Left renal cortex interstitium (tissue), 4 donors: Measurements from ENCODE around the gene ATRX. TPM values are rescaled to one million over a fixed set of nuclear protein-coding genes. Genes with fewer than 3 reads are reported as not detected.
"Not testable (repeated sequence)": the region's sequence is repeated elsewhere in the genome, so short reads cannot be mapped to it uniquely, and the experiment has no call there.

Experiments used
- DNase-seq, 4 donors: peaks; one replicate each; pipeline ENCODE4 v3.0.0-alpha.2; 2013; ENCODE audit warnings: low read depth in 4 of 4, low spot score in 2 of 4, missing footprints in 1 of 4
- polyA plus RNA-seq, 4 donors: library from polyadenylated mRNA; unstranded; fragments of 120-200 nt; gene quantifications; one replicate each; pipeline ENCODE4 v1.2.1, GENCODE V29; 2013; ENCODE audit not compliant: insufficient read length in 4 of 4

The ATRX gene, protein sequence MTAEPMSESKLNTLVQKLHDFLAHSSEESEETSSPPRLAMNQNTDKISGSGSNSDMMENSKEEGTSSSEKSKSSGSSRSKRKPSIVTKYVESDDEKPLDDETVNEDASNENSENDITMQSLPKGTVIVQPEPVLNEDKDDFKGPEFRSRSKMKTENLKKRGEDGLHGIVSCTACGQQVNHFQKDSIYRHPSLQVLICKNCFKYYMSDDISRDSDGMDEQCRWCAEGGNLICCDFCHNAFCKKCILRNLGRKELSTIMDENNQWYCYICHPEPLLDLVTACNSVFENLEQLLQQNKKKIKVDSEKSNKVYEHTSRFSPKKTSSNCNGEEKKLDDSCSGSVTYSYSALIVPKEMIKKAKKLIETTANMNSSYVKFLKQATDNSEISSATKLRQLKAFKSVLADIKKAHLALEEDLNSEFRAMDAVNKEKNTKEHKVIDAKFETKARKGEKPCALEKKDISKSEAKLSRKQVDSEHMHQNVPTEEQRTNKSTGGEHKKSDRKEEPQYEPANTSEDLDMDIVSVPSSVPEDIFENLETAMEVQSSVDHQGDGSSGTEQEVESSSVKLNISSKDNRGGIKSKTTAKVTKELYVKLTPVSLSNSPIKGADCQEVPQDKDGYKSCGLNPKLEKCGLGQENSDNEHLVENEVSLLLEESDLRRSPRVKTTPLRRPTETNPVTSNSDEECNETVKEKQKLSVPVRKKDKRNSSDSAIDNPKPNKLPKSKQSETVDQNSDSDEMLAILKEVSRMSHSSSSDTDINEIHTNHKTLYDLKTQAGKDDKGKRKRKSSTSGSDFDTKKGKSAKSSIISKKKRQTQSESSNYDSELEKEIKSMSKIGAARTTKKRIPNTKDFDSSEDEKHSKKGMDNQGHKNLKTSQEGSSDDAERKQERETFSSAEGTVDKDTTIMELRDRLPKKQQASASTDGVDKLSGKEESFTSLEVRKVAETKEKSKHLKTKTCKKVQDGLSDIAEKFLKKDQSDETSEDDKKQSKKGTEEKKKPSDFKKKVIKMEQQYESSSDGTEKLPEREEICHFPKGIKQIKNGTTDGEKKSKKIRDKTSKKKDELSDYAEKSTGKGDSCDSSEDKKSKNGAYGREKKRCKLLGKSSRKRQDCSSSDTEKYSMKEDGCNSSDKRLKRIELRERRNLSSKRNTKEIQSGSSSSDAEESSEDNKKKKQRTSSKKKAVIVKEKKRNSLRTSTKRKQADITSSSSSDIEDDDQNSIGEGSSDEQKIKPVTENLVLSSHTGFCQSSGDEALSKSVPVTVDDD (N-terminal part only)
- 10 to 100 TPM; 63.7 to 97.1 (median 85.4) TPM for polyA plus RNA-seq

DNA sequence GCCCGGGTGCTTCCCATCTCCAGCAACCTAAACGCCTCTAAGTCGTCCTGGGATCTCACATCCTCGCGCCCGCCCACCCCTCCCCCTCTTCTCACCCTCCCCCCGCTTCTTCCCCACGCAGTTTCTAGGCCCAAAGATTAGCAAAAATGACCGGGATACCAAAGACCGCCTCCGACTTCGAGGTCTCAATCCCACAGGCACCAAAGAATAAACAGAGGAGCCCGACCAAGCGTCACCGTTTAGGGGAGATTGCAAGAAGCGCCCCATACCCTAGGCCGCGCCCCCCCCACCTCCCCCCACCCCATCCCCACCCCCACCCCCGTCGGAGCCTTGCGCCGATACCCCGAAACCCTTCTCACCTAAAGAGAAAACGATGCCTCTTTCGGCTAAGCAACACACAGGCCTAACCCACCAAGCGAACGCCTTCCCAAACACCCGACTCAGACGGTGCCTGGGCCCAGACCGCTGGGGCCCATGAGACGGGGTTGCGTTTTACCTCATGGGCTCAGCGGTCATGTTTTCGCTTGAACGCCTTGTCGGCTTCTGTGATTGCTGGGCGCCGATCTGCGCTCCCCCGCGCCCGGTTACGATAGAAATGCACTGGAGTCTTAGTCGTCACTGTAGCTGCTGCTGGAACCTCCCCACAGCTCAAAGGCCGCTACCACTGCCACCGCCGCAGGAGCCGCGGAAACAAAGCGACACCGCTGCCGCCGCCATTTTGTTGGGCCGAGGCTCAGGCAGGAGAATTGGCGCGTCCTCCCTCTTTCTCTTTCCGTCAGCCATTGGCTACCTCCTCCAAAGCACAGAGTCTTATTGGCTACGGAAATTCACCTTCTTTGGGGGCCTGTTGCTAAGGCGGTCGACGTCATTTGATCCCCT is at the start of gene ATRX:
ATRX (minus strand) TSS at position 731 of the 879 bp plus-strand sequence; CDS start at position 516, 215 bp downstream.
- DNase-seq: peak; percentile 47 to 67 (median 64)

DNA sequence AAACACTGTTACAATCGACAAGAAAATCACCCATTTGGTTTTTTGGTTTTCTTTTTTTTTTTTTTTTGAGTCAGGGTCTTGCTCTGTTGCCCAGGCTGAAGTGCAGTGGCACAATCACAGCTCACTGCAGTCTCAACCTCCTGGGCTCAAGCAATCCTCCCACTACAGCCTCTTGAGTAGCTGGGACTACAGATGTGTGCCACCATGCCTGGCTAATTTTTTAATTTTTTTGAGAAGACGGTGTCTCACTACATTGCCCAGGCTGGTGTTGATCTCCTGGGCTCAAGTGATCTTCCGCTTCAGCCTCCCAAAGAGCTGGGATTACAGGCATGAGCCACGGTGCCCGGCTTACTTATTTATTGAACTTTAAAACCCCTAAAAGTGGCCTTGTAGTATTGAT is 45.5 kb upstream of the ATRX start:
- DNase-seq: not testable (repeated sequence)

DNA sequence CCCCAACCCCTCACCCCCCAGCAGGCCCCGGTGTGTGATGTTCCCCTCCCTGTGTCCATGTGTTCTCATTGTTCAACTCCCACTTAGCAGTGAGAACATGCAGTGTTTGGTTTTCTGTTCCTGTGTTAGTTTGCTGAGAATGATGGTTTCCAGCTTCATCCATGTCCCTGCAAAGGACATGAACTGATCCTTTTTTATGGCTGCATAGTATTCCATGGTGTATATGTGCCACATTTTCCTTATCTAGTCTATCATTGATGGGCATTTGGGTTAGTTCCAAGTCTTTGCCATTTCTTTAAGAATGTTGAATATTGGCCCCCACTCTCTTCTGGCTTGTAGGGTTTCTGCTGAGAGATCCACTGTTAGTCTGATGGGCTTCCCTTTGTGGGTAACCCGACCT is 36.0 kb upstream of the ATRX start:
- not testable (repeated sequence) for DNase-seq

DNA sequence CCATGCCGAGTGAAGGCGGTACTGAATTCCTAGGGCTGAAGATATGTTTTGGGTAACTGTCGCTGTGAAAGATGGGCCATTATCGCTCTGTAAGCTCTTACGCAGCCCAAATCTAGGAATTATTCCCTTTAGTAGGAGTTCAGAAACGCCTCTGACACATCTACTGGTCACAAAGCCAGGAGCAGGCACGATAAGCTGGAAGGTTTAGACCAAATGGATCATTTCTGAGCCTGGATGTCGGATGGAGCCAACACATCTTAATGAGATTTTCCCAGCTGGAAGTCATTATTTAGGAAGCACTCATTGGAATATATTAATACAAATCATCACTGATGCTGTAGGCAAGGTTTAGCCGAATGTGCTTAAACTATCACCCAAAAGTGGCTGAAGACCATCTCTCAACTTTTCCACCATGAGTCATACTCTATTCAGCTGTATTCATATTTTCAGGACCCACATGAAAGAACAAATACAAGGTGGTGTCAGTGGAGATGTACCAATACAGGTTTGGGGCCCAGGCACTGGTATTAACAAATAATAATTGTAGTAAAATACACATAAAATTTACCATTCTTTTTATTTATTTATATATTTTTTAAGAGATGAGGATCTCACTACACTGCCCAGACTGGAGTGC is 34.2 kb upstream of the ATRX start:
- DNase-seq: no peak

DNA sequence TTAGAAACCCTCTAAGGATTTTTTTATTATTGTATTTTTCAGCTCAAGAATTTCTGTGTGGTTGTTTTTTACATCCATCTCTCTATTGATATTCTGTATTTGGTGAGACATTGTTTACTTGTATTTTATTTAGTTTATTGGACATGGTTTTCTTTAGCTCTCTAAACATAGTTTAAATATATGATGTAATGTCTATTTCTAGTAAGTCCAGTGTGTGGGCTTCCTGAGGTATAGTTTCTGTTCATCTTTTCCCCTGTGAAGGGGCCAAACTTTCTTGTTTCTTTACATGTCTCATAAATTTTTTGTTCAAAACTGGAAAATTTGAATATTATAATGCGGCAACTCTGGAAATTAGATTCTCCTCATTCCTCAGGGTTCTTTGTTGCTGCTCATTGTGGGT is 28.2 kb upstream of the ATRX start:
- DNase-seq: no peak

DNA sequence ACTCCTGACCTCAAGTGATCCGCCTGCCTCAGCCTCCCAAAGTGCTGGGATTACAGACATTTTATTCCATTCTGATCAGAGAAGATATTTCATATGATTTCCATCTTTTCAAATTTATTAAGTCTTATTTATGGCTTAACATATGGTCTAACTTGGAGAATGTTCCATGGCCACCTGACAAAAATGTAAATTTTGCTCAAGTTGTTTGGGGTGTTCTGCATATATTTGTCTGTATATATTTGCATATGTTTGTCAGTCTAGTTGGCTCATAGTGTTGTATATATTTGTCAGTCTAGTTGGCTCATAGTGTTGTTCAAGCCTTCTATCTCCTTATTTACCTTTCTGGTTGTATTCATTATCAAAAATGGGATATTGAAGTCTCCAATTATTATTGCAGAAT is 16.2 kb upstream of the ATRX start:
- DNase-seq: no peak

DNA sequence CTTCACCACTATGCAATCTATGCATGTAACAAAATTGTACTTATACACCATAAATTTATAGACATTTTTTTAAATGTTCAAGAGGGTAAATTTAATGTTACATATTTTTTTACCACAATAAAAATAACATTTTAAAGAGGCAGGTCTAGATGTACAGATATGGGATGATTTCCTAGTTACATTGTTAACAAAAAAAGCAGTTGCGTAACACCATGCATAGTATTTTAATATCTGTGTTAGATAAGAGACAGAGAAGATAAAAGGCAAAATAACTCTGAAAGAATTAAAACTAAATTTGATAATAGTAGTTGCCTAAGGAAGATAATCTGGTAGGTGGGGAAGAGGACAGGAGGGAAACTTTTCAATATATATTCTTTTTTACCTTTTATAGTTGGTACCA is 9.1 kb upstream of the ATRX start:
- no peak for DNase-seq

DNA sequence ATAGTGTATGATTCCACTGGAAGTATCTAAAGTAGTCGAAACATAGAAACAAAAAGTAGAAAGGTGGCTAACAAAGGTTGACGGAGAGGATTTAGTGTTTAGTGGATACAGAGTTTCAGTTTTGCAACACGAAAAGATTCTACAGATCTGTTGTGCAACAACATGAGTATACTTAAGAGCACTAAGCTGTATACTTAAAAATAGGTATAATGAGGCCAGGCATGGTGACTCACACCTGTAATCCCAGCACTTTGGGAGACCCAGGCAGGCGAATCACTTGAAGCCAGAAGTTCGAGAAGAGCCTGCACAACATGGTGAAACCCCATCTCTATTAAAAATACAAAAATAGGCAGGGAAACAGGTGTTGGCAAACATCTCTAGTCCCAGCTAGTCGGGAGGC is 7.9 kb upstream of the ATRX start:
- DNase-seq: no peak

DNA sequence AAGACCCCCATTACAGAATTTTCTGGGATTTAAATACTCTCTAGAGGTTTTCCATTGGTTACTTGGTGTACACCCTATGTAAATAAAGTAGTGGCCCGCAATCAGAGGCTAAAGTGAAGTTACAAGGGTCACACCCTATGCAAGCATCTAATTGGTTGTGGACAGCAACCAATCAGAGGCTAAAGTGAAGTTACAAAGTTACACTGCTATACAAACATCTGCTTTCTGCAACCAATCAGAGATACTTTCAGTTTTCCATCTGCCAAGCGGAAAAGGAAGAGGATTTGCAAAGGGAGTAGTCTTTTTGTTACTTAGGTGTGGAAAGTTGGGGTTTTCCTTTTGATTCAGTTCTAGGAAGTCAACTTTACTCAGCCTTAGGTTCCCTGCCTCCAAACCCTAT is 2.0 kb upstream of the ATRX start:
- DNase-seq: no peak

DNA sequence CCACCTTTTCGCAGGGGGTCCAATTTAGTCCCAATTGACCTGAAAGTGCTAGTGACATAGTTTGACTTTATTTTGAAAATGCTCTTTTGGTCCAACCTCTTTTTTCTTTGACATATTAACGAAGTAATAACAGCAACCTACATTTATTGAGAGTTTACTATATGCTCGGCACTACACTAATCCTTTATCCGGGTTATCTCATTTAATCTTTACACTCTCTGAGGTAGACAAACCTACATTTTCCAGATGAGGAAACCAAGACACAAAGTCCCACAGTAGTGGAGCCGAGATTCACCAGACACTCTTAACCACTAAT is 307 bp upstream of the ATRX start:
- no peak for DNase-seq

DNA sequence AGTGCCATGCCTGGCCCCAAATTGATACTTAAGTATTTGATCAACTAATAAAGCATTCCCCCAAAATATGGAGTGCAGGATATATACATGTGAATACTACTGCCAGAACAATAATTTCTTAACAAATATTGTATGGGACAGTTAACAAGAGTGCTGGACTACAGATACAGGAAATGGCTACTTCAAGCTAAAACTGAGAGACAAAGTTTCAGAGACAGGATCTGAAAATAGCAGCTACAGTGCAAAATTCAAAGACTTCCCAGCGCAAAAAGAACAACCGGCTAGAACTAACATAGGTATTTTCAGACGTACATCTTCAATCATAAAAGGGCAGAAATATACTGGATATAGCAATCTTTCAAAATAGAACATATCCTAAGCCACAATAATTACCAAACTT is 6.3 kb downstream of the ATRX start:
- DNase-seq: no peak

DNA sequence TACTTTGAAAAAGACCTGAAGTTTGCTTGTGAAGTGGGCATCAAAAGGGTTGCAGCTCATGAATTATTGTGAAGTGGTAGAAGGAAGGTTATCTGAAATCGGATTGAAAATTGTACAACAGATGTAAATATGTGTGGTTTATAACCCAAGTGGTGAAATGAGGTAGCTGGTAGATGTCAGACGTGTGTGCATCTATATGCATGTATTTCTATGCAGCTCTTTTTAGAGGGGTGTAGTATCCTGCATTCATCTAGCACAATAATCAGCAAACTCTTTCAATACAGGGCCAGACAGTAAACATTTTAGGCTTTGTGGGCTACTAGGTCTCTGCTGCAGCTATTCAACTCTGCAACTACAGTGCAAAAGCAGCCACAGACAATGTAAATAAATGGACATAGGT is 9.4 kb downstream of the ATRX start:
- DNase-seq: no peak

DNA sequence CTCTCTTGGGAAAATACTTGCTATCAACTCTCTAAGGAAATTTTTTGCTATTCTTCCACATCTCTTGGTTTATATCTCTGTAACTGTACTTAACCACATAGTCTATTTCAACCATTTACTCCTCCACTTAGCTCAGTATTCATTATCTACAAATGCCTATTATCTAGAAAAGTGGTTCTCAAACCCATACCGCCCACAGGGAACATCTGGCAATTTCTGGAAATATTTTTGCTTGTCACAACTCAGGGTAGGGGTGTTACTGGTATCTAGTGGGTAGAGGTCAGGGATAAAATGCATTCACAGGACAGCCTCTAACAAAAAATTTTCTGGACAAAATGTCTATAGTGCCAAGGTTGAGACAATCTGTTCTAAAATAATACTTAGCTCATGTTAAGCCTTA is 14.4 kb downstream of the ATRX start:
- DNase-seq: no peak

DNA sequence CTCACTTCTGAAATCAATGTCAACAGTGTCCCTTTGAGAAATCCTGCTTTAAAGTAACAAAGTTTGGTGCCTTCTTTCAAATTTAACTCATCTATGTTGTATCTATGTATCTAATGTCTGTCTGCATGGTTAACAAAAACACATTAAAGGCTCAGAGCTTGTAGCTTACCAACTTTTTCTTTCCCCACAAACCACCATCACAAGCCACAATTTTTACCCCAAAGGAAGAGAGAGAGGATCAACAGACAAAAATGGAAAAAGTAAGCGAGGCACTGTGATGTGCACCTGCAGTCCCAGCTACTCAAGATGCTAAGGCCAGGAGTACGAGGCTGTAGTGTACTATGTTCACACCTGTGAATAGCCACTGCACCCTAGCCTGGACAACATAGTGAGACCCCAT is 17.2 kb downstream of the ATRX start:
- DNase-seq: no peak

DNA sequence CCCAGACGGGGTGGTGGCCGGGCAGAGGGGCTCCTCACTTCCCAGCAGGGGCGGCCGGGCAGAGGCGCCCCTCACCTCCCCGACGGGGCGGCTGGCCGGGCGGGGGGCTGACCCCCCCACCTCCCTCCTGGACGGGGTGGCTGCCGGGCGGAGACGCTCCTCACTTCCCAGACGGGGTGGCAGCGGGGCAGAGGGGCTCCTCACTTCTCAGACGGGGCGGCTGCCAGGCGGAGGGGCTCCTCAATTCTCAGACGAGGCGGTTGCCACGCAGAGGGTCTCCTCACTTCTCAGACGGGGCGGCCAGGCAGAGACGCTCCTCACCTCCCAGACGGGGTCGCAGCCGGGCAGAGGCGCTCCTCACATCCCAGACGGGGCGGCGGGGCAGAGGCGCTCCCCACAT is 19.8 kb downstream of the ATRX start:
- DNase-seq: not testable (repeated sequence)

DNA sequence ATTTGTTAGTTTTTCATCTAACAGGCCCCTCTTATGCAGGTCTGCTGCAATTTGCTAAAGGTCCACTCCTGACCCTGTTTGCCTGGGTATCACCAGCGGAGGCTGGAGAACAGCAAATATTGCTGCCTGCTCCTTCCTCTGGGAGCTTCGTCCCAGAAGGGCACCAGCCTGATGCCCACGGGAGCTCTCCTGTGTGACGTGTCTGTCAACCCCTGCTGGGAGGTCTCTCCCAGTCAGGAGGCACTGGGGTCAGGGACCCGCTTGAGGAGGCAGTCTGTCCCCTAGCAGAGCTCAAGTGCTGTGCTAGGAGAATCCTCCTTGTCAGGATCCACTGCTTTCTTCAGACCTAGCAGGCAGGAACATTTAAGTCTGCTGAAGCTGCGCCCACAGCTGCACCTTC is 30.5 kb downstream of the ATRX start:
- DNase-seq: no peak

DNA sequence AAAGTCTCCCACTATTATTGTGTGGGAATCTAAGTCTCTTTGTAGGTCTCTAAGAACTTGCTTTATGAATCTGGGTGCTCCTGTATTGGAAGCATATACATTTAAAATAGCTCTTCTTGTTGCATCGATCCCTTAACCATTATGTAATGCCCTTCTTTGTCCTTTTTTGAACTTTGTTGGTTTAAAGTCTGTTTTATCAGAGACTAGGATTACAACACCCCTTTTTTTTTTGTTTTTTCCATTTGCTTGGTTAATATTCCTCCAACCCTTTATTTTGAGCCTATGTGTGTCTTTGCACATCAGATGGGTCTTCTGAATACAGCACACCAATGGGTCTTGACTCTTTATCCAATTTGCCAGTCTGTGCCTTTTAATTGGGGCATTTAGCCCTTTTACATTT is 32.1 kb downstream of the ATRX start:
- not testable (repeated sequence) for DNase-seq

DNA sequence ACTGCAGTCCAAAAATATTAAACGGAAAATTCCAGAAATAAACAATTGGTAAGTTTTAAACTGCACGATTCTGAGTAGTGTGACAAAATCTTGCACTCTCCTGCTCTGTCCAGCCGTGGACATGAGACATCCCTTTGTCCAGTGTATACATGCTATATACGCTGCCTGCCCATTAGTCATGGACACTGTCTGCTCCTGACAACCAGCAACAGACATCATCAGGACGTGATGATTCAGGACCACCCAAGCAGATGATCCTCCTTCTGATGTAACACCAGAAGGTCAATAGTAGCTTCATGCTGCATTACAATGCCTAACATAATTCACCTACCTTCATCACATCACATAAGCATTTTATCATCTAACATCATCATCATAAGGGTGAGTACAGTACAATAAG is 36.3 kb downstream of the ATRX start:
- no peak for DNase-seq

DNA sequence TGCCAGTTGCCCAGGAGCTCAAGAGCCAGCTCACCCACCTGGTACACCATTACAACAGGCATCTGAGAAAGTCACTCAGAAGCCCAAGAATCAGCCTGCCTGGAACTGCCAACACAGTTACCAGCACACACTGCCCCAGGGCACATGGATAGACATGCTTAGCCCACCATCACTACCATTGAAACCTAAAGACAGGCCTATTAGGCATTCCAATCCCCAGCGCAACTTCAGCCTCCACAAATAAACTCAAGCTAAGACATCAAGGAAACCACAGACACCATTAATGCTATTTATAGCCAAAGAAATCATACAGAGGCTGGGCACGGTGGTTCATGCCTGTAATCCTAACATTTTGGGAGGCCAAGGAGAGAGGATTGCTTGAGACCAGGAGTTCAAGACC is 42.3 kb downstream of the ATRX start:
- DNase-seq: no peak
